ENCODE data around the gene KLHL6. TPM values are rescaled to one million over a fixed set of nuclear protein-coding genes. Genes with fewer than 3 reads are reported as not detected.

The KLHL6 gene
- total RNA-seq, 2 experiments from 2014 or later: 32.4 to 32.6 TPM

DNA sequence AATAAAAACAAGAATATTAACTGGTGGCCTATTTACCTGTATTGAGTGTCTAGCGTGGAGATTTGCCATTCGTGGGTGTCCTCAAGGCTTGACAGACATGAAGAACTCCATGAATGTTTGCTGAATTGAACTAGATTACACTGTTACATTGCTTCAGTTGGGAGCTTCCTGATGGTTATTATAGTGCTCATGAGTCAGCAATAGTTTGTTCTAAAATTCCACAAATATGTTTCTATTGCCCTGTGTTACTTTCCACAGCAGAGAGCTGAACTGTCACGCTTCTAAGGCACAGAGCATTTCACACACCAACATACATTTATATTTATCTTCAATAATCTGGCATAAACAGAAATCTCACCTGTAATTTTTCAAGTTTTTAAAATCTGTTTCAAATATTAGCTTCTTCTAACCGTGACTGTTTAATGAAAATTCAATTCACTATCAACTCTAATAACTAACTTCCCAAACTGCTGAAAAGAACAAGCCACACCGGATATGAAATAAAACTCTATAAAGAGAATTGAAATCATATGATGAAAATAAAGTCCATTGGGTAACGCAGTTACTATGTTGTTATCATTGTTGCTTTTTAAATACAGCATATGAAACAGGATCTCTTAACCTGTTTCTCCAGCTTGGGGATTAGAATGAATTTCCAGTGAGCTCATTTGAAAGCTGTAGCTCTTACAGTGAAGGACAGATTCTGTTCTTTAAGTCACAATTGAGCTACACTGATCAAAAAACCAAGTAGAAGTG lies 65.9 kb downstream of the KLHL6 start:
- POLR2A ChIA-PET: interaction anchor here (0.7 to 1.1 kb wide), 2 partner anchors 8 to 37 kb away, joined by 3 read pairs; no protein-coding TSS in a partner anchor
- H3K27ac Mint-ChIP-seq: no peak overlapping the region
- CTCF ChIA-PET: interaction anchor here (0.9 to 3.1 kb wide), 4 partner anchors 10 to 63 kb away, joined by 3 to 16 read pairs (median 6); no protein-coding TSS in a partner anchor
- peaks cover 5% of the 10 kb centered on the region for H3K4me1 Mint-ChIP-seq (ENCODE audit: low read depth)
- intact Hi-C loops (cut with micrococcal nuclease): no loop called here
- H3K27me3 Mint-ChIP-seq: no peaks in the 10 kb centered on the region
- TF ChIP-seq, protein P1, sequence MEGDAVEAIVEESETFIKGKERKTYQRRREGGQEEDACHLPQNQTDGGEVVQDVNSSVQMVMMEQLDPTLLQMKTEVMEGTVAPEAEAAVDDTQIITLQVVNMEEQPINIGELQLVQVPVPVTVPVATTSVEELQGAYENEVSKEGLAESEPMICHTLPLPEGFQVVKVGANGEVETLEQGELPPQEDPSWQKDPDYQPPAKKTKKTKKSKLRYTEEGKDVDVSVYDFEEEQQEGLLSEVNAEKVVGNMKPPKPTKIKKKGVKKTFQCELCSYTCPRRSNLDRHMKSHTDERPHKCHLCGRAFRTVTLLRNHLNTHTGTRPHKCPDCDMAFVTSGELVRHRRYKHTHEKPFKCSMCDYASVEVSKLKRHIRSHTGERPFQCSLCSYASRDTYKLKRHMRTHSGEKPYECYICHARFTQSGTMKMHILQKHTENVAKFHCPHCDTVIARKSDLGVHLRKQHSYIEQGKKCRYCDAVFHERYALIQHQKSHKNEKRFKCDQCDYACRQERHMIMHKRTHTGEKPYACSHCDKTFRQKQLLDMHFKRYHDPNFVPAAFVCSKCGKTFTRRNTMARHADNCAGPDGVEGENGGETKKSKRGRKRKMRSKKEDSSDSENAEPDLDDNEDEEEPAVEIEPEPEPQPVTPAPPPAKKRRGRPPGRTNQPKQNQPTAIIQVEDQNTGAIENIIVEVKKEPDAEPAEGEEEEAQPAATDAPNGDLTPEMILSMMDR (IDR thresholded peaks at IDR 0.05): no peak
- no peak for ATAC-seq
- H3K36me3 Mint-ChIP-seq (ENCODE audit: low read depth): peaks cover 46% of the 10 kb centered on the region
- H3K4me3 Mint-ChIP-seq: no peak overlapping the region
- no peak for DNase-seq
- no peaks in the 10 kb centered on the region for H3K9me3 Mint-ChIP-seq

DNA sequence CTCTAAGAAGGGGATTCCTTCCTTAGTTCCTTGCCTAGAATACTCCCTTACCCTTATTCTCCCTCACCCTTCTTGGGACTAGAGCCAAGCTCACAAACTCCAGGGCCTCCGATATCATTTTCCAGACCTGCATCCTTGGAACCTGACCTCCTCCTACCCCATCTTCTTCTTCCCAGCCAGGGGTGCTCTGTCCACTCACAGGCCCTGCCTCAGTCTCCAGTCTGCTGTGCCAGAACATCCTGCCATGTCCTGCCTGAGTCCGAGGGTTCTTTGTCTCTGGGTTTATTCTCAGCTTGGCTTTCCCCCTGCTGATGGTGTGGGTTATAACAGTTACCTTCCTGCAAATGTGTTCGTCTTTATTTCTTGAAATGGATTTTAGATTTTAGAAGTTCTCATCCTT lies 67.2 kb downstream of the KLHL6 start:
- Mint-ChIP-seq H3K27ac (no peak overlapping the region), H3K36me3 (ENCODE audit: low read depth) (peaks cover 35% of the 10 kb centered on the region), H3K27me3 (no peaks in the 10 kb centered on the region), H3K4me3 (no peak overlapping the region), H3K9me3 (no peaks in the 10 kb centered on the region), H3K4me1 (ENCODE audit: low read depth) (peaks cover 5% of the 10 kb centered on the region)
- intact Hi-C loops (cut with micrococcal nuclease): no loop called here
- ATAC-seq (no peak), DNase-seq (no peak)
- ChIA-PET POLR2A (interaction anchor here (1.1 kb wide), 2 partner anchors 9 kb away, joined by 3 read pairs; no protein-coding TSS in a partner anchor), CTCF (interaction anchor here (1.0 to 3.1 kb wide), 3 partner anchors 9 to 20 kb away, joined by 3 to 16 read pairs (median 4); no protein-coding TSS in a partner anchor)
- TF ChIP-seq, protein P1 (IDR thresholded peaks at IDR 0.05): no peak

DNA sequence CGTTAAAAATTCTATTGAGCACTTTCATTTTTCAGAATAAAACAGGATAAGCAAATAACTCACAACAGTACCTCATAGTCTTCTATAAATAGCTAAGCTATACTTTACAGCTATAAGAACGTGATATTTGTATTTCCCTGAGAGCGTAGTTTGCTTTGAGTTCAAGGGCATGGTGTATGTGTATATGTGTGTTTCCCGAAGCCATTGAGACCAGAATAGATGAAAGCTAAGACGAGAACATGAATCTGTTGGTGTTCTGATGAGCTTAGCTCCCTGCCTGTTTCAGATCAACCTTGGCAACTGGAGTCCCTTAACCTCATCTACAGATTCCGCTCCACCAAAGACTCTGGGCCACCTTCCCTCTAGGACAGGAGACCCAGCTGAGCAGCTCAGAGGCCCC lies 67.6 kb downstream of the KLHL6 start:
- Mint-ChIP-seq H3K36me3 (ENCODE audit: low read depth) (peaks cover 30% of the 10 kb centered on the region), H3K27ac (no peak overlapping the region), H3K9me3 (no peaks in the 10 kb centered on the region), H3K4me1 (ENCODE audit: low read depth) (peaks cover 5% of the 10 kb centered on the region), H3K27me3 (no peaks in the 10 kb centered on the region), H3K4me3 (no peak overlapping the region)
- TF ChIP-seq, protein P1 (IDR thresholded peaks at IDR 0.05): no peak
- ChIA-PET CTCF (interaction anchor here (0.8 to 3.1 kb wide), 4 partner anchors 9 to 279 kb away, joined by 3 to 16 read pairs (median 4); no protein-coding TSS in a partner anchor), POLR2A (interaction anchor here (1.1 kb wide), 1 partner anchor 9 kb away, joined by 3 read pairs; no protein-coding TSS in a partner anchor)
- DNase-seq (no peak), ATAC-seq (no peak)
- intact Hi-C loops (cut with micrococcal nuclease): no loop called here

DNA sequence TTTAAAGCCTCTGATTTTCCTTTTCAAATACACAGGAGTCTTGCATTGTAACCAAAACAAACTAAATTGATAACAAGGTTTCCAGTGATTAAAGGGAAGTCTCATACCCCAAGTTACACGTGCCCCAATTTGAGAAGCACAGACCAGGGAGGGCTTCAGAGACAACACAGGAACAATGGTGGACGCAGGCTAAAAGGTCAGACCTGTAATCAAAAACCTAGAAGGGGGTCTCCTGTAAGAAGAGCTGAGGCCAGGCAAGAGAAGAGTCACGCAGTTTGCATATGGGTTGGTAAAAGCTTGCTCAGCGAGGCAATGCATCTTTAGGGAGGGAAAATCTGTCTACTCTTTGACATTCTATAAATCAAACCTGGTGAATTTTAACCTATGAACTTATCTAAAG lies 68.5 kb downstream of the KLHL6 start:
- Mint-ChIP-seq H3K27ac (no peak overlapping the region), H3K9me3 (no peaks in the 10 kb centered on the region), H3K36me3 (ENCODE audit: low read depth) (peaks cover 21% of the 10 kb centered on the region), H3K27me3 (no peaks in the 10 kb centered on the region), H3K4me3 (no peak overlapping the region), H3K4me1 (ENCODE audit: low read depth) (peaks cover 5% of the 10 kb centered on the region)
- DNase-seq (no peak), ATAC-seq (no peak)
- TF ChIP-seq, protein P1 (IDR thresholded peaks at IDR 0.05): no peak
- intact Hi-C loops (cut with micrococcal nuclease): no loop called here
- POLR2A ChIA-PET: interaction anchor here (0.7 kb wide), 1 partner anchor 57 kb away, joined by 3 read pairs; no protein-coding TSS in a partner anchor
- CTCF ChIA-PET: interaction anchor here (0.9 kb wide), 1 partner anchor 35 kb away, joined by 5 read pairs; no protein-coding TSS in a partner anchor

DNA sequence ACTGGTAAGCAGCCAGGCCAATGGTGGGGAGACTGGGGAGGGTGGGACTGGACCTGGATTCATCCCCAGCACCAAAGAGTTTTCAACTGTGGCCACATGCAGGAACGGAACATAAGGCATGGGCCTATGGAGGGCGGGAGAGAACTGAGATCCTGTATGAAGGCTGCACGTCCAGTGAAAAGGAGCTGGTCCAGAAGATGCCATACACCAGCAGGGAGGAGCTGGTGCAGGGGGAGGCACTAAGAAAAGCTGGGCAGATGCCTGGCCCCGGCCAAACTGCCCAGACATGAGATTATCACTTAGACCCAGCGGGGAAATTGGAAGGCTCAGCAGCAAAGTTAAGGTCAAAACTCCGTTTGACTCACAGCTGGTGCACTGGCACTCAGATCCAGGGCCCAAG lies 69.0 kb downstream of the KLHL6 start:
- DNase-seq: no peak
- Mint-ChIP-seq H3K27ac (no peak overlapping the region), H3K4me3 (no peak overlapping the region), H3K9me3 (no peaks in the 10 kb centered on the region), H3K4me1 (ENCODE audit: low read depth) (peaks cover 4% of the 10 kb centered on the region), H3K27me3 (no peaks in the 10 kb centered on the region), H3K36me3 (ENCODE audit: low read depth) (peaks cover 16% of the 10 kb centered on the region)
- intact Hi-C loops (cut with micrococcal nuclease): no loop called here
- TF ChIP-seq, protein P1 (IDR thresholded peaks at IDR 0.05): no peak
- POLR2A ChIA-PET: interaction anchor here (0.7 kb wide), 1 partner anchor 58 kb away, joined by 3 read pairs; no protein-coding TSS in a partner anchor
- CTCF ChIA-PET: interaction anchor here (0.9 kb wide), 1 partner anchor 34 kb away, joined by 5 read pairs; no protein-coding TSS in a partner anchor
- ATAC-seq: no peak
